GM19468 (cell line): ENCODE data around the gene PSMC5.

Source experiments
- ATAC-seq: cut with Tn5 transposase; IDR thresholded peaks from one replicate; pipeline ENCODE4 v1.9.1; 2021; ENCODE audit warnings: mild to moderate bottlenecking, moderate library complexity, moderate number of reproducible peaks; ENCODE audit not compliant: unreplicated experiment; ENCODE audit errors: extremely low read depth

PSMC5 gene

GRCh38 chr17:63819585-63820537 is 7.4 kb upstream of the PSMC5 start:
- no peak for ATAC-seq

GRCh38 chr17:63820963-63821561 is 6.2 kb upstream of the PSMC5 start:
- ATAC-seq, result no peak

- ATAC-seq, result no peak
Measured at GRCh38 chr17:63821804-63822203, 5.4 kb upstream of the PSMC5 start.

DNA sequence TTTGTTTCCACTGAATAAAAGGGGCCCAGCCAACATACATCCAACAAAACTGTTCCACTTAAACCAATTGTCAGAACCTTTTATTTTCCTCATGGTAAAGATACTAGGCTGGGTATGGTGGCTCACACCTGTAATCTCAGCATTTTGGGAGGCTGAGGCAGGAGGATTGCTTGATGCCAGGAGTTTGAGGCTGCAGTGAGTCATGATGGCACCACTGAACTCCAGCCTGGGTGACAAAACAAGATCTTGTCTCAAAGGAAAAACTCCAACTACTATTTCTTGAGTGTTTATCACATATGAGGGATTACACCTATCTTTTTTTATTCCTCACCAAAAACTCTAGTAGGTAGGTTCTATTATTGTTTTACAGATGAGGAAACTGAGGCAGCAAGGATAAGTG is 4.7 kb upstream of the PSMC5 start:
- ATAC-seq, result no peak

GRCh38 chr17:63823659-63824331 is 3.4 kb upstream of the PSMC5 start:
- ATAC-seq, result no peak

DNA sequence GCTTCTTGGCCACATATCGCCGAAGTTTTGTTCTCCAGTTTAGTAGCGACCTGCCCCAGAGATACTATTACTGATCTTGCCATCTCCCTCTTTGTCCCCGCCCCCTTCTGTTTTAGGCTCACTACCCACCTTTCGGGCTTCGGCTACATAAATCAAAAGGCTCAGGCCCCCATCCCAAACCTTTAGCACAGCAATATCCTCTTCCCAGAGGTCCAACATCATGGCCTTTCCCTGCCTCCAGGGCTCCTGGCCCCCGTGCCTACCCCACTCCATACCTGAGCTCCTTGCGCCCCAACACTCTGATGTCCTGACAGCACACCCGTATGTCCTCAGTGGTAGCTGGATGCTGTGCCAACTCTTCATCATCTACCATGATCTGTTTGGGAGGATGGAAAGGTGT is 2.9 kb upstream of the PSMC5 start:
- ATAC-seq, result no peak

DNA sequence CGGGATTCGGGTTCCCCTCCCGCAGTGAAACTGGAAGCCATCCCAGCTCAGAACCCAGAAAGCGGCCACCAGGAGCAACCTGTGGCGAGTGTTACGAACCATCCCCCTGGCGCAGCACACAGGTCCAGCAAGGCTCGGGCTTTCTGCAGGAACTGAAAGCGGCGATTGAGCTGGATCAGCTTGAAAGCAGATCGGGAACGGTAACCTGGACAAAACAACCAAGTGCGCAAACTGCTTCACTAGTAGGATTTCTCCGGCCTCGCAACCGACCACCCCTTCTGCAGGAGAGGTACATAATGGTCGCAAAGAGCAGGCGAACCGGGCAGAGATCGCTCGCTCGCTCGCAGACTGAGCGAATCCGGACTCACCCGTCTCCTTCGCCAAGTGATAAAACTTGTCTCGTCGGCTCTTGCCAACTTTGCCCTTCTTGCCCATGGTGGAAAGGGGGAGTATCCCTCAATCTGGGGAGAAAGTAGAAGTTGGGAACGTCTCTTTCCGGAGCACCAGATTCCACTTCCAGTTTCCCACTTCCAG is 696 bp upstream of the PSMC5 start:
- no peak for ATAC-seq

DNA sequence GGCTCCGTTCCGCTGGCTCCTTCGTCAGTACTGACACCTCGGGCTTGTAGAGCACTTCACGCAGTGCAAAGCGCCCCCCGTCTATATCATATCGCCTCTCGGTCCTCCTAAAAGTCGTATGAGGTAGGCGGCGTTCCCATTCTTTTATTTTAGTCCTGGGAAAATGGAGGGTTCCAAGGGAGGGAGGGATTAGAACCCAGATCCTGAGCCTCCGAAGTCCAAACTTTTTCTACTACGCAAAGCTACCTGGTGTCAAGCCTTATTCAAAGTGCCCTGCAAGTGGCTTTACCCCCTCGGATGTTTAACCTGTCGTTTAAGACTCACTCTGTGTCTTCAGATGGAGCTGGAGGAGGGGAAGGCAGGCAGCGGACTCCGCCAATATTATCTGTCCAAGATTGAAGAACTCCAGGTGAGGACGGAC is 580 bp downstream of the PSMC5 start:
- ATAC-seq, result no peak

DNA sequence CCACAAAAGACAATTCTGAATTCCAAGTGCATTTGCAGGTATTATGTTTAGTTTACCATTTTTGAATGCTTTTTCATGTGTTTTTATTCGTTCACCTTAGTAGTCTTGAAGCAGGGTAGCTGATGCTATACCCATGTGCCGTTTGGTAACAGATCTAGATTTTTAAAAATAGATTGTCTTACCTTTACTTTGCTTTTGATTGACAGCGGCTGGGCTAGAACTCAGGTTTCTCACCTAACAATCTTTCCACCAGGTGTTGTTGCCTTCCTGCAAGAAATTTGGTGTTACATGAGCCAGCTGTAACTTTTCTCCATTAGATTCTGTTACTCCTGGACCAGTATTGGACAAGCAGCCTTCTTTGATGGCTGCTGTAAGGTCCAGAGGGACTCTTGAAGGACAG is 1.7 kb downstream of the PSMC5 start:
- no peak for ATAC-seq

DNA sequence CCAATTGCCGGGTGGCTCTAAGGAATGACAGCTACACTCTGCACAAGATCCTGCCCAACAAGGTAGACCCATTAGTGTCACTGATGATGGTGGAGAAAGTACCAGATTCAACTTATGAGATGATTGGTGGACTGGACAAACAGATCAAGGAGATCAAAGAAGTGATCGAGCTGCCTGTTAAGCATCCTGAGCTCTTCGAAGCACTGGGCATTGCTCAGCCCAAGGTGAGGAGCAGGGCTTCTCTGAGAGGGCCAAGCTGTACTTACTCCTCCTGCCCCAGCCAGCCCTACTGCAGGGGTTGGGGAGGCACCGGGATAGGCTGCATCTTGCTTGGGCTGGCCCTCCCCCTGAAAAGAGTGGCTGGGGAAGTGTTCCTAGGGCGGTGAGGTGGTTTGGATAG is 3.0 kb downstream of the PSMC5 start:
- no peak for ATAC-seq

DNA sequence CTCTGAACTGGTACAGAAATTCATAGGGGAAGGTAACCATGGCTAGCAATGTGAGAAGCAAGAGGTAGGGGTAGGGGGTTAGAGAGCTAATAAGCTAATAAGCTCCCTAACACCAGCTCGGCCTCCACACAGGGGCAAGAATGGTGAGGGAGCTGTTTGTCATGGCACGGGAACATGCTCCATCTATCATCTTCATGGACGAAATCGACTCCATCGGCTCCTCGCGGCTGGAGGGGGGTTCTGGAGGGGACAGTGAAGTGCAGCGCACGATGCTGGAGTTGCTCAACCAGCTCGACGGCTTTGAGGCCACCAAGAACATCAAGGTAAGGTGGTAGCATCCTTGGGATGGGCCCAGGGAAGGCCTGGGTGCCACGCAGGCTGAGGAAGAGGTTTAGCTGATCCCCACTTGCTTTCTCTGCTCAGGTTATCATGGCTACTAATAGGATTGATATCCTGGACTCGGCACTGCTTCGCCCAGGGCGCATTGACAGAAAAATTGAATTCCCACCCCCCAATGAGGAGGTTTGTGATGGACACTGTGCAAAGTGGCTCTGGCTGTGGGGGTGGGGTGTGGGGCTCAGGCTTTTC is 3.8 kb downstream of the PSMC5 start:
- no peak for ATAC-seq

GRCh38 chr17:63831505-63831904 is 4.3 kb downstream of the PSMC5 start:
- no peak for ATAC-seq

- ATAC-seq, result no peak
Measured at GRCh38 chr17:63832014-63832413, 4.8 kb downstream of the PSMC5 start.

- ATAC-seq, result no peak
Measured at GRCh38 chr17:63832455-63832854, 5.2 kb downstream of the PSMC5 start.

GRCh38 chr17:63833026-63833740 is 6.0 kb downstream of the PSMC5 start:
- no peak for ATAC-seq

DNA sequence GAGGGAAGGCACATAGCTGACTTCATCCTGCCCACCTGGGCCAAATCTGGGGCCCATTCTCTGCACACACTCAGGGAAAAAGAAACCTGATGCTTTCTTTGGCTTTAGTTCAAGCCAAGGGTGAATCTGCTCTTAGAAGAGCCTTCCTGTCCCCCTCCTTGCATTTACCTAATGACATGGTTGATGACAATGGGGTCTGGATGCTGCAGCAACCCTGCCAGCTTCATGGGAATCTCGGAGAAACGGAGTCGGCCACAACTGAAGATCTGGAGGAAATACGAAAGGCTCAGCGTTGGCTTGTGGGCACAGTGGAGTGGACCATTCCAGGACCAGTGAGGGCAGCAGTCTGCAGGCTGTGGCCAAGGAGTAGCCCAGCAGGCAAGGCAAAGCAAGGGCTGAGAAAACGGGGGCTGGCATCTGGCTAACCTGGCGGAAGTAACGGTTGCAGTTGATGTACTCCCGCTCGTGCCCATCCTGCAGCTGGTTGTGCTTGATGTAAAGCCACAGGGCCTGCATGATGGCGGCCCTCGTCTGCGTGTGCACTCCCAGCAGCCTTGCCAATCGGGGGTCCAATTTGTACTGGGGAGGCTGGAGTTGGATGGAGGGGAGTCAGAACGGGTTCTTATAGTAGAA is 6.6 kb downstream of the PSMC5 start:
- ATAC-seq, result no peak

DNA sequence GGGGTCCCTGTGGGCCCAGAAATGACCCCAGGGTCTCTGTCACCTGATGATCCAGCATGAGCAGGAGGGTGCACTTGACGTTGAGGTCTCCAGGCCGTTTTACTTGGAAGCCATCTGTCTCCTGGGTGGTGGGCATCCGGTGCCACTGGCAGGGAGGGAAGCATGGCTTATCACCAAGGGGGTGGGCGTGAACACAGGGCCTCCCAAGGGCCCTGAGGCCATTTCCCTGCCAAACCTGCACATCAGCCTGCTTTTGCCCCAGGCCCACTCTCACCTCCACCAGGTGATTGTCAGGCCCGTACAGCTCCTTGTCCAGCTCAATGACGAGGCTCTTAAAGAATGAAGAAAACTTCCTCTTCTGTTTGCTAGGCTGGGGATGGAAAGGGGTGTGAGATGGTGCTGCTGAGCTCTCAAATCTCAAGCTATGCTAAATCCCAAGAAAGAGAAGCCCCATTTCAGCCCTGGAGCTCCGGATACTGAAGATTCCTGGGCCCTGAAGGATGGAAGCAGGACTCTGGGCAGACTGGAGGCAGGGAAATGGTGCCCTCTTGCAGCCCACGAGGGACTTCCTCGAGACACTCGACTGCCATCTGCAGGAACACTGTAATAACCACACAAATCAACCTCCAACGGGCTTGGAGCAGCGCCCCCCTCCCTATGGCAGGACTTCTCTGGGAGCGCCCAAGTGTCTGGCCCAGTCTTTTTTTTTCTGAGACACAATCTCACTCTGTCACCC is 7.4 kb downstream of the PSMC5 start:
- ATAC-seq, result no peak

DNA sequence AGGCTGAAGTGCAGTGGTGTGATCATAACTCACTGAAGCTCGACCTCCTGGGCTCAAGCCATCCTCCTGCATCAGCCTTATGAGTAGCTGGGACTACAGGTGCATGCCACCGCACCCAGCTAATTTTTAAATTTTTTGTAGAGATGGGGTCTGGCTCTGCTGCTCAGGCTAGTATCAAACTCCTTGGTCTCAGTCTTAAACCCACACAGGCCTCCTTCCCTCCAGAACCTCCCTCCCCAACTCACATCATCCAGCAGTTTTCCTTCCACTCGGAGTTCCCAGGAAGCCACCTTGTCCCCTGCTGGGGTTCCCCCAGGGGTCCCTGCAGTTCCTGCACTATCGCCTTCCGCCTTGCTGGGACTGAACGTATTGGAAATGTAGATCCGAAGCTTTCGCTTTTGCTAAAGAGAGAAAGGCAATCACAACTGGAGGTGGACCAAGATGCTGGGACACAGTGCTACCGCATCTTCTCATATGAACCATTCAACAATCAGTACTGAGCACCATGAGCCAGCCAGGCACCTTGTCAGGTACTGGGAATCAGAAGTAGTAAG is 8.0 kb downstream of the PSMC5 start:
- ATAC-seq, result no peak
